Panc1 (cell line): ENCODE data around the gene CLCNKA. TPM values are rescaled to one million over a fixed set of nuclear protein-coding genes. Genes with fewer than 3 reads are reported as not detected.

Source experiments
- ATAC-seq: fragments of 200-7000 bp; cut with Tn5 transposase; 2 replicates; pipeline ENCODE4 v1.9.1; 2020; ENCODE audit warnings: mild to moderate bottlenecking, moderate library complexity
- BruUV-seq: library from RNA; stranded (reverse); fragments of 400-500 nt; replicated peaks from 2 replicates; lab custom pipeline; 2021; lab: Mats Ljungman, UMichigan
- CTCF ChIA-PET: fragments of 300-600 bp; sonication (Branson Sonifier 250); formaldehyde crosslinking; loops from one replicate; lab custom pipeline; 2022; ENCODE audit warnings: antibody characterized with exemption; lab: Charles Lee
- POLR2A ChIA-PET: fragments of 300-600 bp; sonication (Branson Sonifier 250); formaldehyde crosslinking; loops from one replicate; lab custom pipeline; 2022; ENCODE audit warnings: antibody characterized with exemption; lab: Charles Lee
- DNase-seq: peaks from one replicate; pipeline ENCODE4 v3.0.0-alpha.2; 2010; ENCODE audit warnings: low read depth, low spot score
- H3K27ac ChIP-seq: 2 replicates; pipeline ENCODE4 v1.5.1; 2011; ENCODE audit warnings: mild to moderate bottlenecking, low read length, inconsistent platforms
- H3K27me3 ChIP-seq: fragments of 200-500 bp; sonication (Bioruptor generic); 2 replicates; pipeline ENCODE4 v1.6.0; 2014; ENCODE audit warnings: low read length, inconsistent platforms; ENCODE audit not compliant: control insufficient read depth, insufficient read depth
- H3K36me3 ChIP-seq: fragments of 200-500 bp; sonication (Bioruptor generic); 2 replicates; pipeline ENCODE4 v1.5.1; 2014; ENCODE audit warnings: inconsistent platforms, mild to moderate bottlenecking, low read length, moderate library complexity; ENCODE audit not compliant: control insufficient read depth, insufficient read depth
- H3K4me1 ChIP-seq: 2 replicates; pipeline ENCODE4 v1.5.1; 2011; ENCODE audit warnings: inconsistent platforms, mild to moderate bottlenecking, low read length, moderate library complexity; ENCODE audit not compliant: control insufficient read depth, insufficient read depth
- H3K4me3 ChIP-seq, 2 experiments: 2 replicates each; pipeline ENCODE4 v1.5.1; 2011 to 2012; ENCODE audit warnings: low read depth in 2 of 2, low read length in 2 of 2, mild to moderate bottlenecking in 2 of 2, inconsistent platforms in 1 of 2, moderate library complexity in 1 of 2
- H3K9me3 ChIP-seq: fragments of 200-500 bp; sonication (Bioruptor generic); 2 replicates; pipeline ENCODE4 v1.5.1; 2014; ENCODE audit warnings: low read depth, mild to moderate bottlenecking, inconsistent platforms, low read length, moderate library complexity; ENCODE audit not compliant: control insufficient read depth, insufficient read depth
- POLR2AphosphoS5 ChIP-seq: IDR thresholded peaks from 2 replicates; pipeline ENCODE4 v1.6.1; 2012; ENCODE audit warnings: mild to moderate bottlenecking, low read depth, low read length, moderate library complexity
- REST ChIP-seq, 2 experiments: IDR thresholded peaks; 2 replicates each; pipeline ENCODE4 v1.6.1; 2011 to 2012; ENCODE audit warnings: low read depth in 2 of 2, control low read depth in 1 of 2, low read length in 1 of 2, mild to moderate bottlenecking in 1 of 2, moderate library complexity in 1 of 2; ENCODE audit not compliant: insufficient read depth in 1 of 2
- SIN3A ChIP-seq: IDR thresholded peaks from 2 replicates; pipeline ENCODE4 v1.6.1; 2012; ENCODE audit warnings: low read depth, mild to moderate bottlenecking, low read length, moderate library complexity, borderline replicate concordance; ENCODE audit not compliant: insufficient read depth
- TCF7L2 ChIP-seq: IDR thresholded peaks from 2 replicates; pipeline ENCODE4 v1.6.1; 2011; ENCODE audit warnings: mild to moderate bottlenecking, low read depth, low read length, inconsistent platforms
- in situ Hi-C: cut with HindIII; loops from 2 replicates; pipeline ENCODE4 v1.10.0; 2016; ENCODE audit warnings: low sequenced_read_pairs, low pct_unique_long_range_greater_than_20kb
- intact Hi-C: fragments of 100-400 bp; cut with micrococcal nuclease; formaldehyde crosslinking; loops from one replicate; pipeline ENCODE4 v1.10.0; 2022; ENCODE audit not compliant: unreplicated experiment
- total RNA-seq: library from RNA; stranded (reverse); gene quantifications from one replicate; pipeline ENCODE4 v1.2.1, GENCODE V29; 2021; ENCODE audit not compliant: unreplicated experiment
- TF ChIP-seq, protein P1 (sequence below): fragments of 450-650 bp; IDR thresholded peaks from 2 replicates; pipeline ENCODE4 v1.5.1; 2017; ENCODE audit warnings: mild to moderate bottlenecking

The CLCNKA gene
- total RNA-seq, 1 experiment from 2014 or later: 0.57 TPM

GRCh38 chr1:16076865-16077238 is 55.0 kb downstream of the CLCNKA start:
- H3K4me1 ChIP-seq: peaks cover 45% of the 10 kb centered on the region
- POLR2A ChIA-PET: no interaction called here
- ATAC-seq: peak; percentile 9

GRCh38 chr1:16077406-16078245 is 55.8 kb downstream of the CLCNKA start:
- Histone ChIP-seq H3K27me3 (no peaks in the 10 kb centered on the region), H3K36me3 (no peaks in the 10 kb centered on the region), H3K27ac (no peak overlapping the region), H3K9me3 (no peaks in the 10 kb centered on the region), H3K4me1 (peaks cover 47% of the 10 kb centered on the region), H3K4me3 (no peak overlapping the region)
- ChIA-PET POLR2A (interaction anchor here (0.7 kb wide), 1 partner anchor 94 kb away, joined by 3 read pairs; no protein-coding TSS in a partner anchor), CTCF (interaction anchor here (0.6 to 2.2 kb wide), 7 partner anchors 9 to 111 kb away, joined by 6 to 21 read pairs (median 7); no protein-coding TSS in a partner anchor)
- intact Hi-C loops (loop anchor here (1.0 to 5.0 kb wide), 3 partner anchors 111 to 285 kb away; no protein-coding TSS in a partner anchor), in situ Hi-C loops (no loop called here)
- no TSS peak for BruUV-seq
- TF ChIP-seq, protein P1, sequence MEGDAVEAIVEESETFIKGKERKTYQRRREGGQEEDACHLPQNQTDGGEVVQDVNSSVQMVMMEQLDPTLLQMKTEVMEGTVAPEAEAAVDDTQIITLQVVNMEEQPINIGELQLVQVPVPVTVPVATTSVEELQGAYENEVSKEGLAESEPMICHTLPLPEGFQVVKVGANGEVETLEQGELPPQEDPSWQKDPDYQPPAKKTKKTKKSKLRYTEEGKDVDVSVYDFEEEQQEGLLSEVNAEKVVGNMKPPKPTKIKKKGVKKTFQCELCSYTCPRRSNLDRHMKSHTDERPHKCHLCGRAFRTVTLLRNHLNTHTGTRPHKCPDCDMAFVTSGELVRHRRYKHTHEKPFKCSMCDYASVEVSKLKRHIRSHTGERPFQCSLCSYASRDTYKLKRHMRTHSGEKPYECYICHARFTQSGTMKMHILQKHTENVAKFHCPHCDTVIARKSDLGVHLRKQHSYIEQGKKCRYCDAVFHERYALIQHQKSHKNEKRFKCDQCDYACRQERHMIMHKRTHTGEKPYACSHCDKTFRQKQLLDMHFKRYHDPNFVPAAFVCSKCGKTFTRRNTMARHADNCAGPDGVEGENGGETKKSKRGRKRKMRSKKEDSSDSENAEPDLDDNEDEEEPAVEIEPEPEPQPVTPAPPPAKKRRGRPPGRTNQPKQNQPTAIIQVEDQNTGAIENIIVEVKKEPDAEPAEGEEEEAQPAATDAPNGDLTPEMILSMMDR: no peak
- TF ChIP-seq REST (IDR thresholded peaks at IDR 0.05; ENCODE audit: insufficient read depth in 1 of 2, low read depth in 2 of 2, low read length in 1 of 2): no peak
- no peak for TF ChIP-seq POLR2AphosphoS5
- no peak for TF ChIP-seq TCF7L2
- no peak for TF ChIP-seq SIN3A
- ATAC-seq (no peak), DNase-seq (no peak)

More at GRCh38 chr1:16076865-16077238, 55.0 kb downstream of the CLCNKA start:
- in situ Hi-C loops: no loop called here
- intact Hi-C loops: loop anchor here (5.0 kb wide), 1 partner anchor 285 kb away; no protein-coding TSS in a partner anchor
- no peak for TF ChIP-seq SIN3A
- no peak for DNase-seq
- Histone ChIP-seq H3K27me3 (no peaks in the 10 kb centered on the region), H3K27ac (peak overlapping the region; percentile 45; the same call in 1 of the 2 replicates), H3K4me3 (no peak overlapping the region), H3K9me3 (no peaks in the 10 kb centered on the region), H3K36me3 (no peaks in the 10 kb centered on the region)
- CTCF ChIA-PET: interaction anchor here (0.6 kb wide), 1 partner anchor 110 kb away, joined by 8 read pairs; no protein-coding TSS in a partner anchor
- BruUV-seq: no TSS peak
